ENCODE results near the gene RUSC1. TPM values are rescaled to one million over a fixed set of nuclear protein-coding genes. Genes with fewer than 3 reads are reported as not detected.
"Not testable (repeated sequence)": the region's sequence is repeated elsewhere in the genome, so short reads cannot be mapped to it uniquely, and the experiment has no call there.

The RUSC1 gene
- total RNA-seq, 1 experiment from 2014 or later: 18.6 TPM

- peak; percentile 98 for DNase-seq (ENCODE audit: low read depth)
Observed at GRCh38 chr1:155322953-155323728, 2.4 kb downstream of the RUSC1 start.

GRCh38 chr1:155323729-155324036, 3.0 kb downstream of the RUSC1 start:
- peak; percentile 92 for DNase-seq (ENCODE audit: low read depth)

- peak; percentile 98 for DNase-seq (ENCODE audit: low read depth)
Observed at GRCh38 chr1:155324037-155324716, 3.5 kb downstream of the RUSC1 start.

GRCh38 chr1:155324717-155325602, 4.3 kb downstream of the RUSC1 start:
- DNase-seq (ENCODE audit: low read depth): peak; percentile 82

DNA sequence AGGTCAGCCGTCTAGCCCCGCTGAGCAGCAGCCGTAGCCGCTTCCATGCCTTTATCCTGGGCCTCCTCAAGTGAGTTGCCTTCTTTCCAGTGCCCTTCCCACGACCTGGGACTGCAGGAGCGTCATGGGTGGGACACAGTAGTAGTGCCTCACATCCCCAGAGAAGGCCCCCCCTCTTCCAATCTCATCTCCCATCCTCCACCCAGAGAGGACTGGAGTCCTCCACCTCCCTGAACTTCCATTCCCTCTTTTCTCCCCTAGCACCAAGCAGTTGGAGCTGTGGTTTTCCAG, 4.9 kb downstream of the RUSC1 start:
- no peak for DNase-seq (ENCODE audit: low read depth)

DNA sequence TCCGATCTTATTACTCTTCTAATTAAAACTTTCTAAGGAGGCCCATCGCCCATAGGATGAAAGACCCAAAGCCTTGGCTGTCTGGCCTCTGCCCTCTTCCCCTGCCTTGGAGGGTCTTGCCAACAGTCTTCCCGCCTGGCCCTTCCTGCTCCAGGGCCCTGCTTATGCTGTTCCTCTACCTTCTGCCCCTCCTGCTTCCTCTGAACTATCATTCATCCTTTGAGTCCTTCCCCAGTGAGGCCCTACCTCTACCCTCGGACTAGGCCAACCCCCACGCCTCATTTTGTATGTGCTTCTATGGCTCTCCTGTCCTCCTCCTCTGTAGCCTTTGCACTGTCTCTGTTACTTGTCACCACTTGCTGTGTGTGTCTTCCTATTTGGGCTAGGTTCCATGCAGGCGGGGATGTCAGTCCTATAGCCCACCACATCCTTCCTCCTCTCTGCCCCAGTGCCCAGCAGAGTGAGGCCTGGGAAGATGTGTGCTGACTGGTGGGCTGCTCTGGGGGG, 5.4 kb downstream of the RUSC1 start:
- no peak for DNase-seq (ENCODE audit: low read depth)

DNA sequence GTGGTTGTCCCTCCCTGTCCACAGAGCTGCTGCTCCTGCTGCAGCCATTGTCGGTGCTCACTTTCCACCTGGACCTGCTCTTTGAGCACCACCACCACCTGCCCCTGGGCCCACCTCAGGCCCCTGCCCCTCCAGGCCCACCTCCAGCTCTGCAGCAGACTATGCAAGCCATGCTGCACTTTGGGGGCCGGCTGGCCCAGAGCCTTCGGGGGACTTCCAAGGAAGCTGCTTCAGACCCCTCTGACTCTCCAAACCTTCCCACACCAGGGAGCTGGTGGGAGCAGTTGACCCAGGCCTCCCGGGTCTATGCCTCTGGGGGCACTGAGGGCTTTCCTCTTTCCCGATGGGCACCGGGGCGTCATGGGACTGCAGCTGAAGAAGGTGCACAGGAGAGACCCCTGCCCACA, 5.9 kb downstream of the RUSC1 start:
- no peak for DNase-seq (ENCODE audit: low read depth)

DNA sequence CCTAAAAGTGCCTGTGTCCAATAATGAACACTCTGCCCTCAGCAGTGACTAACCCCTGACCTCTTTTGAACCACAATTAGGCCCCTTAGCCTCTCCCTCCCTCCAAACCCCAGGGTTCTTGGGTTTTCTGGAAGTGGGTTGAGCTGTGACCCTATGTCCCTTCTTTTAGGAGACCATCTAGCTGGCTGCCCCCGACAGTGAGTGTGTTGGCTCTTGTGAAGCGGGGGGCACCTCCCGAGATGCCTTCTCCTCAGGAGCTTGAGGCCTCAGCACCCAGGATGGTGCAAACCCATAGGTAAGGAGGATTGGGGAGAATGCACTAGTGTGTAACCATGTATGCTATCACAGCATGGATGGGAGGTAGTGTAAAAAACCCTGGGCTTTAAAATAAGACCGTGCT, 7.3 kb downstream of the RUSC1 start:
- DNase-seq (ENCODE audit: low read depth): no peak

DNA sequence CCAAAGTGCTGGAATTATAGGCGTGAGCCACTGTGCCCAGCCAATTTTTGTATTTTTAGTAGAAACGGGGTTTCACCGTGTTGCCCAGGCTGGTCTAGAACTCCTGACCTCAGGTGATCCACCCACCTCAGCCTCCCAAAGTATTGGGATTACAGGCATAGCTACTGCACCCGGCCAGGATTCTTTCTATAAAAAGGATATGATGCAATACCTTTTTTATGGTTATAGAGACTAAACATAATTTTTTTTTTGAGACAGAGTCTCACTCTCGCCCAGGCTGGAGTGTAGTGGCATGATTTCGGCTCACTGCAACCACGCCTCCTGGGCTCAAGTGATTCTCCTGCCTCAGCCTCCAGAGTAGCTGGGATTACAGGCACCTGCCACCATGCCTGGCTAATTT, 8.2 kb downstream of the RUSC1 start:
- not testable (repeated sequence) for DNase-seq (ENCODE audit: low read depth)

- no peak for DNase-seq (ENCODE audit: low read depth)
Observed at GRCh38 chr1:155329980-155330598, 9.4 kb downstream of the RUSC1 start.

DNA sequence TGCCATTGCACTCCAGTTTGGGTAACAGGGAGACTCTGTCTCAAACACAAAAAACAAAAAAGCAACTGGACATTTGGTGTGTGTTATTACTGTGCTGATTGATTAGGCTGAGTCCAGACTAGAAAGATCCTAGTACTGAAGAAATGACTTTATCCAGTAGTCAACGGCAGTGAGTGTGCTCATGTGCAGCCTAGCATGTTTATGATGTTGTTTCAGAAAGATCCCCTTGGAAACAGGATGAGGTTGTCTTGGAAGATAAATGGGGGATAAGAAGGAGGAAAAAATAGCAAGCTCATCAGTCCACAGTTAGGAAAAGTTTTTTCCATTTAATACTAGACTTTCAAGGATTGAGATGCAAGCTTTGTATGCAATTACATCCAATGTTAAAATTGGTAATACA, 14.3 kb downstream of the RUSC1 start:
- no peak for DNase-seq (ENCODE audit: low read depth)

DNA sequence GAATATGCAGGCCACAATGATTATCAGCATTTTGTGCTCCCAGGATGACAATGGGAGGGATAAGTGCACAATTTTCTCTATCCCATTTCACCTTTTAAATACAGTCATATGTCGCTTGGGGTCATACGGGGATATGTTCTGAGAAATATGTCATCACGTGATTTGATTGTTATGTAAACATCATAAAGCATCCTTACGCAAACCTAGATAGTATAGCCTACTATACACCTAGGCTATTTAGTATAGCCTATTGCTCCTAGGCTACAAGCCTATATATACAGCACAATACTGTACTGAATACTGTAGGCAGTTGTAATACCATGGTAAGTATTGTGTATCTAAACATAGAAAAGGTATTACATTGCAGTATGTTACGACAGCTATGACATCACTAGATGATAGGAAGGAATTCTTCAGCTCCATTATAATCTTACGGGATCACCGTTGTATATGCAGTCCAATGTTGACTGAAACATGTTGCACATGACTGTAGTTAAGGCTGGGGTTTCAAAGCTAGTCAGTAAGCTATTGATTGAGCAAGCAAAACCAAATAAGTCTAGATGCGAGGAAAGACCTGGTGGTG, 18.9 kb downstream of the RUSC1 start:
- no peak for DNase-seq (ENCODE audit: low read depth)

DNA sequence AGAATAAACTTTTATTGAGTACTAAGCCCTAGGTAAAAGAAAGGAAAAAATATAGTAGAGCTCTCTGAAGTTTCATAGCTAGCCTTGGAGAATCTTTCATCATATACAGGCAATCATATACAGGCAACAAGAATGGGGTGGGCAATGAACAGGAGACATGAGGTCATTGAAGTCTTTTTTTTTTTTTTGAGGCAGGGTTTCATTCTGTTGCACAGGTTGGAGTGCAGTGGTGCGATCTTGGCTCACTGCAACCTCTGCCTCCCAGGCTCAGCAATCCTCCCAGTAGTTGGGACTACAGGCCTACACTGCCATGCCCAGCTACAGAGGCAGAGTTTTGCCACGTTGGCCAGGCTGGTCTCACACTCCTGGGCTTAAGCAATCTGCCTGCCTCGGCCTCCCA, 22.1 kb downstream of the RUSC1 start:
- no peak for DNase-seq (ENCODE audit: low read depth)

DNA sequence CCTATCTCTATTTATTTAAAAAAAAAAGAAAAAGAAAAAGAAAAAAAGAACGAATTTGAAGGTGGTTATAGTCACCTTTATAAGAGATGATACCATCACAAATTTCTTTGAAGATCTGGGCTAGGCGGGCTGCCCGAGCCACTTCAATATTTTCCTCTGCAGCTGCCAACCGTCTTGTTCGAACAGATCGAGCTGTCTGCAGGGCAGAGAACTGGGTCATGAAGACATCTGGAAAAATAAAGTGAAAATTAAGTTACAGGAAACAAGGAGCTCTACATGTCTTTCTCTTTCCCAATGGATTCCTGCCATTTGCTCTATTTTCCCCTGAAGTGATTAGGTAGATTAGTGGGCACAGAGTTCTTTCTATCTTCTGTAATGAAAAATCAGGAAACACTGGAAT, 31.9 kb downstream of the RUSC1 start:
- no peak for DNase-seq (ENCODE audit: low read depth)

GRCh38 chr1:155360051-155360450, 39.4 kb downstream of the RUSC1 start:
- DNase-seq (ENCODE audit: low read depth): no peak

- no peak for DNase-seq (ENCODE audit: low read depth)
Observed at GRCh38 chr1:155379180-155379579, 58.5 kb downstream of the RUSC1 start.

DNA sequence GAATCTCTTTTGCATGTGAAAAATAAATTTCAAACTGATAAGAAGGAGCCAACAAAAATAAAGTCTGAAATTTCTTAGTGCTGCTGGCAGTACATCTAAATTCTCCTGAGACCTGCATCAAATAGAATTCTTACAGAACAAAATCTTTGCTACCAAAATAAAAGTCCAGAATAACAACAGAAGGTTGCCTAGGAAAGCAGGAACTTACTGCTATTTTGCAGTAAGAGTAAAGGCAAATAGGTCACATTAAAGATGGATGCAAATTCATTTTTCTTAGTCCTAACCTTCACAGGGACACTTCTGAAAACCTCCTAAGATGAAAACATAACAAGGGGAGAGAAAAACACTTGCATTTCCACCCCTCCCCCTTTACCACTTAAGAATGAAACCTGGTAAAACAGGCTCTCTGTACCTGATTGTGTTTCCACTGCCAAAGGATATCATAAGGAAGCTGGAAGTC, 59.0 kb downstream of the RUSC1 start:
- no peak for DNase-seq (ENCODE audit: low read depth)
